ENCODE measurements around the gene SYNE3.

SYNE3 gene

DNA sequence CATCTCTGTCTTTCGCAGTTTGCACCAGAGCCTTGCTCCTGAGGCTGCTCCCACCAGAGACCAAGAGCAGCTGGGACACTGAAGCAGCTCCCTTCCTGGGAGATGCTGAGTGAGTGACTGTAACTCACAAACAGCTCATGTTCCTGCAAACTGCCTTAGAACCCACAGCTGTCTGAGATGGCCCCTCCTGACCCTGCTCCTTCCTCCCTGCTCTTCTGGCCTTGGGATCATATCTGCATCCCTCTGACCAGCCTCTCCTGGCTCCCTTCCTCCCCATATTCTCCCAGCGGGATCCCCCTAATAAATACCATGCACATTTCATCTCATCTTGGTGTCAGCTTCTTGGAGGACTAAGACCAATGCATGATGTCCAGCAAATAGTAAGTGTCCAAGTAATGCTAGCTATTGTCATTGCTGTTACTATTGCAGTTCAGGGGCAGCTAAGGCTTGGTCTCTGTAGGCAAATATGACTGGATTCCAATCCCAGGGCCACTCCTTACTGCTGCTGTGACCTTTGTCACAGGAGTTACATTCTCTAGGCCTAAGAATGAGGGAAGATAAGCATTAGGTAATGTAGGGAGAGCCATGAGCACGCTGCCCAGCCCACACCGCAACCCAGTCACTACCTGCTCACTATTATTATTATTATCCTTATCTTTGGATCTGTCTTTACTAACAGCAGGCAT lies 47.9 kb downstream of the SYNE3 start:
- DNase-seq = no peak

DNA sequence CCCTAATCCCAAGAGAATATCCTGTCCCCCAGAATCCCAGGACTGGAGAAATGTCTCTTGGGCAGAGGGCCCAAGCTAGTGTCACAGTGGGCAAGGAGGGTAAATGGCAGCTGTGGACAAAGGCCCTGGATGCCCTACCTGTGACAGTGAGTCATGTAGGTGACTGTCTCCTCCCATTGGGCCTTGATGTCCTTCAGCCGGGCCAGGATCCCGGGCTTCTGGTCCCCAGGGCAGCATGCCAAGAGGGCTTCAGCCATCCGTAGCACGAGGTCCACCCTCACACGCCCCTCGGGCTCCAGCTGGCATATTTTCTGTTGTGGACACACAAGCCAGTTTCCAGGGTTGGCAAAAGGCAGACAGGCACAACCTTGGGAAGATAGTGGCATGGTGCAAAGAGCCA lies 48.8 kb downstream of the SYNE3 start:
- DNase-seq = no peak

DNA sequence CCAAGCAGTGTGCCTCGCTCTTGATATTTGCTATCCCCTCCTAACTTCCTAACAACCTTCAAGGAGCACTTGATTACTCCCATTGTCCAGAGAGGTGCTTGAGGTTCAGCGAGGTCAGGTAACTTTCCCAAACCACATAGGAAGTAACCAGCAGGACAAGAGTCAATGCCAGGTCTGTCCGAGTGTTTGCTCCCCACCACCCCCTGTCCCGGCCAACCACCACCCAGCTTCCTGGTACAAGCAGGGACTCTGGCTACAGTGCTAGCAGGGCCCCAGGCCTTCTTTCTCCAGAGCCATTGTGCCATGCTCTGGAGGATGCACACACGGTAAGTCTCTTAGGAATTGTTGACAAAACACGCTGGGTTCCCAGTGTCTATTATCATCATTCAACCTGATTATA lies 49.2 kb downstream of the SYNE3 start:
- no peak for DNase-seq
